ENCODE data around the gene PPRC1. TPM values are rescaled to one million over a fixed set of nuclear protein-coding genes. Genes with fewer than 3 reads are reported as not detected.

PPRC1 gene
- total RNA-seq, 1 donor from 2014 or later = 42.9 TPM

- TF ChIP-seq CTCF (IDR thresholded peaks at IDR 0.05) = no peak
- peak overlapping the region; percentile 81 for H3K4me3 Mint-ChIP-seq (ENCODE audit: unreplicated experiment)
- H3K27ac Mint-ChIP-seq (ENCODE audit: unreplicated experiment) = peak overlapping the region; percentile 99
- DNase-seq (ENCODE audit: low spot score) = no peak
- H3K27me3 Mint-ChIP-seq (ENCODE audit: low read depth) = no peaks in the 10 kb centered on the region
- no peaks in the 10 kb centered on the region for H3K9me3 Mint-ChIP-seq (ENCODE audit: low read depth)
- peaks cover 60% of the 10 kb centered on the region for H3K4me1 Mint-ChIP-seq (ENCODE audit: low read depth)
- H3K36me3 Mint-ChIP-seq (ENCODE audit: low read depth) = no peaks in the 10 kb centered on the region
Observed at GRCh38 chr10:102119417-102120141, 13.3 kb upstream of the PPRC1 start.

- DNase-seq (ENCODE audit: low spot score) = no peak
- no peaks in the 10 kb centered on the region for H3K27me3 Mint-ChIP-seq (ENCODE audit: low read depth)
- peak; percentile 48 for TF ChIP-seq CTCF (IDR thresholded peaks at IDR 0.05)
- H3K4me1 Mint-ChIP-seq (ENCODE audit: low read depth) = peaks cover 53% of the 10 kb centered on the region
- H3K9me3 Mint-ChIP-seq (ENCODE audit: low read depth) = no peaks in the 10 kb centered on the region
- no peaks in the 10 kb centered on the region for H3K36me3 Mint-ChIP-seq (ENCODE audit: low read depth)
- H3K27ac Mint-ChIP-seq (ENCODE audit: unreplicated experiment) = peak within 1 kb of the TSS; percentile 99
- peak within 1 kb of the TSS; percentile 81 for H3K4me3 Mint-ChIP-seq (ENCODE audit: unreplicated experiment)
Observed at GRCh38 chr10:102120142-102120990, 12.5 kb upstream of the PPRC1 start, which contains the start of gene LDB1. Gene LDB1, minus strand, starts transcription at chr10:102120368. Its CDS starts 258 bp downstream, at chr10:102120110.

- H3K36me3 Mint-ChIP-seq (ENCODE audit: low read depth) = no peaks in the 10 kb centered on the region
- no peaks in the 10 kb centered on the region for H3K9me3 Mint-ChIP-seq (ENCODE audit: low read depth)
- peak overlapping the region; percentile 91 for H3K27ac Mint-ChIP-seq (ENCODE audit: unreplicated experiment)
Observed at GRCh38 chr10:102120991-102121738, 11.7 kb upstream of the PPRC1 start.

GRCh38 chr10:102121739-102122372, 11.0 kb upstream of the PPRC1 start:
- peak; percentile 21 for TF ChIP-seq CTCF (IDR thresholded peaks at IDR 0.05)
- no peak overlapping the region for H3K4me3 Mint-ChIP-seq (ENCODE audit: unreplicated experiment)
- DNase-seq (ENCODE audit: low spot score) = no peak
- H3K9me3 Mint-ChIP-seq (ENCODE audit: low read depth) = no peaks in the 10 kb centered on the region
- no peaks in the 10 kb centered on the region for H3K27me3 Mint-ChIP-seq (ENCODE audit: low read depth)
- peaks cover 38% of the 10 kb centered on the region for H3K4me1 Mint-ChIP-seq (ENCODE audit: low read depth)
- H3K27ac Mint-ChIP-seq (ENCODE audit: unreplicated experiment) = peak overlapping the region; percentile 91
- no peaks in the 10 kb centered on the region for H3K36me3 Mint-ChIP-seq (ENCODE audit: low read depth)

More at GRCh38 chr10:102120991-102121738, 11.7 kb upstream of the PPRC1 start:
- no peaks in the 10 kb centered on the region for H3K27me3 Mint-ChIP-seq (ENCODE audit: low read depth)
- H3K4me3 Mint-ChIP-seq (ENCODE audit: unreplicated experiment) = peak overlapping the region; percentile 80
- no peak for DNase-seq (ENCODE audit: low spot score)
- TF ChIP-seq CTCF (IDR thresholded peaks at IDR 0.05) = no peak
- H3K4me1 Mint-ChIP-seq (ENCODE audit: low read depth) = peaks cover 45% of the 10 kb centered on the region

All from chondrocyte (in vitro differentiated cells).